AG04449 (cell line): ENCODE data around the gene RRP1B.

Source experiments
- CTCF ChIA-PET: fragments of 350-600 bp; formaldehyde crosslinking; extraction: SDS; loops from one replicate; lab custom pipeline; 2021; ENCODE audit warnings: antibody characterized with exemption; lab: Yijun Ruan, JAX
- POLR2A ChIA-PET: fragments of 400-600, 350-600 bp; formaldehyde crosslinking; extraction: SDS; loops from one replicate; lab custom pipeline; 2020; ENCODE audit warnings: antibody characterized with exemption, inconsistent platforms; lab: Yijun Ruan, JAX
- DNase-seq: peaks from one replicate; pipeline ENCODE4 v3.0.0-alpha.2; 2010; ENCODE audit warnings: low read depth, low spot score
- H3K4me3 ChIP-seq: 2 replicates; pipeline ENCODE4 v1.5.1; 2011; ENCODE audit warnings: low read depth, mild to moderate bottlenecking, control low read depth, low read length
- CTCF ChIP-seq: IDR thresholded peaks from one replicate; pipeline ENCODE4 v1.5.1; 2011; ENCODE audit warnings: mild to moderate bottlenecking, moderate library complexity, low read length, control low read depth, inconsistent platforms; ENCODE audit not compliant: insufficient read depth; ENCODE audit errors: missing control alignments

The RRP1B gene

GRCh38 chr21:43618940-43619339 is 40.4 kb upstream of the RRP1B start:
- no peak for DNase-seq
- POLR2A ChIA-PET, result no interaction called here
- TF ChIP-seq CTCF, result no peak
- CTCF ChIA-PET, result interaction anchor here (0.9 to 2.7 kb wide), 2 partner anchors 25 to 27 kb away, joined by 3 to 13 read pairs; no protein-coding TSS in a partner anchor
- no peak overlapping the region for H3K4me3 ChIP-seq

GRCh38 chr21:43619344-43619743 is 40.0 kb upstream of the RRP1B start:
- ChIA-PET CTCF (interaction anchor here (2.7 kb wide), 1 partner anchor 26 kb away, joined by 13 read pairs; no protein-coding TSS in a partner anchor), POLR2A (no interaction called here)
- no peak for DNase-seq
- TF ChIP-seq CTCF, result no peak
- H3K4me3 ChIP-seq, result no peak overlapping the region

DNA sequence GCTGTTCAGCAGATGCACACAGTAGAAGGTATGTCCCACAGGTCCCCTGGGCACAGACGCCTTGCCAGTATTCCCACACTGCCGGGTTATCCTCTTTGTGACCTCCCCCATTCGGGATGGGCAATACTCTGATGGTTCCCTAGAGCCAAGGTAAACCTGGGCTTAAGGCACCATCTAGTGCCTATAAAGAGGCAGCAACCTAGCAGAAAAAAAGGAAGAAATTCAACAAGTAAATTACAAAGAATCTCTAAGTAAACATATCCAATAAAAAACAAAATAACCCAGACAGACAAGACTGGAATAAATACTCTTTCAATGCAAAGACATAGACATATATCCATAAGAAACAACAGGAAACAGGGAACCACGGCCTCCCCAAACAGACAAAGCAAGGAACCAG is 39.5 kb upstream of the RRP1B start:
- POLR2A ChIA-PET, result no interaction called here
- no peak for DNase-seq
- TF ChIP-seq CTCF, result no peak
- CTCF ChIA-PET, result interaction anchor here (2.7 to 8.0 kb wide), 2 partner anchors 8 to 26 kb away, joined by 13 to 54 read pairs; no protein-coding TSS in a partner anchor
- H3K4me3 ChIP-seq, result no peak overlapping the region

- DNase-seq, result no peak
- ChIA-PET CTCF (interaction anchor here (2.0 to 8.0 kb wide), 2 partner anchors 11 to 23 kb away, joined by 10 to 54 read pairs; no protein-coding TSS in a partner anchor), POLR2A (no interaction called here)
- no peak overlapping the region for H3K4me3 ChIP-seq
- no peak for TF ChIP-seq CTCF
These were observed 36.6 kb upstream of the RRP1B start for GRCh38 chr21:43622796-43623195.

DNA sequence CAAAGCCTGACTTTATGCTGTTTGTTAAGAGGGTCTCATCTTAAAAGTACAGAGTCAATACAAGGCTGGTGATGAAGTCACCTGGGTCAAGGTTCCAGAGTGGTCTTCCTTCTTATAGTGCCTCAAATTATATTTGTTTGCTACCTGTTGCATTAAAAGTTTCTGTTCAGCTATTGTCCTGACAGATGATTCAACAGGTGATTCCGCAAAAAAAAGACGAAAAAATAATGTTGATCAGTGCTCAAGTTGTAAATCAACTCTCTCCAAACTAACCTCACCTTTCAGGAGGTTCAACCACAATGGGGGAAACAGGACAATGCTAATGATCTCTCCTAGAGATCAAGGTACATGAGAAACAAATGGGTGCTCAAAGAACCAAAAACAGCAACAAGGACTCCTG is 35.8 kb upstream of the RRP1B start:
- DNase-seq, result no peak
- H3K4me3 ChIP-seq, result no peak overlapping the region
- CTCF ChIA-PET, result interaction anchor here (2.0 to 8.0 kb wide), 2 partner anchors 12 to 22 kb away, joined by 10 to 54 read pairs; no protein-coding TSS in a partner anchor
- POLR2A ChIA-PET, result no interaction called here
- no peak for TF ChIP-seq CTCF

DNA sequence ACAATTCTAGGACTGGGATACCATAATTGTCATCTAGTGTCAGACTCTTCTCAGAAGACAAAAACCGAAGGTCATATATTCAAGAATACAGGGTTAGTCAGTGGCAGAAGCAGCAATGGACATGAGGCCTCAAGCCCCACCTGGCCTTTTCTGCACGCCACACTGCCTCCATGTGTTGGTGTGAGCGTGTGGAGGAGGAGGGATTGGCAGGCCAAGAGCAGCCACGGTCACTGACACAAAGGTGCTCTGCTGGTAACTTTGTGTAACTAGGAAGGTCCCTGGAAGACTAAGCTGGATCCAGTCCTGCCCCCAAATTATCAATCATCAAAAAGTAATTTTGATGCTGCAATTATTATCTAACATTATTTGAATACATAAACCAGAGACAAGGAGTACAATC is 35.0 kb upstream of the RRP1B start:
- ChIA-PET POLR2A (no interaction called here), CTCF (interaction anchor here (1.1 to 8.0 kb wide), 2 partner anchors 12 to 22 kb away, joined by 4 to 54 read pairs; no protein-coding TSS in a partner anchor)
- no peak for TF ChIP-seq CTCF
- DNase-seq, result no peak
- no peak overlapping the region for H3K4me3 ChIP-seq
